HG02623 (cell line): ENCODE measurements around the gene HSD17B1.
A peak's percentile ranks its signal among the peaks of the same experiment; 100 is the strongest.
"Not testable (repeated sequence)": the region's sequence is repeated elsewhere in the genome, so short reads cannot be mapped to it uniquely, and the experiment has no call there.

Experiments used
- ATAC-seq: cut with Tn5 transposase; IDR thresholded peaks from one replicate; pipeline ENCODE4 v1.9.1; 2021; ENCODE audit warnings: moderate library complexity; ENCODE audit not compliant: unreplicated experiment

Gene HSD17B1

GRCh38 chr17:42522798-42523278, 29.9 kb upstream of the HSD17B1 start:
- no peak for ATAC-seq

GRCh38 chr17:42525221-42525620, 27.5 kb upstream of the HSD17B1 start:
- no peak for ATAC-seq

- no peak for ATAC-seq
Measured at GRCh38 chr17:42526031-42526444, 26.7 kb upstream of the HSD17B1 start.

GRCh38 chr17:42527932-42528331, 24.8 kb upstream of the HSD17B1 start:
- ATAC-seq = no peak

- ATAC-seq = no peak
Measured at GRCh38 chr17:42529061-42529460, 23.7 kb upstream of the HSD17B1 start.

- ATAC-seq = no peak
Measured at GRCh38 chr17:42530952-42531454, 21.7 kb upstream of the HSD17B1 start.

- ATAC-seq = no peak
Measured at GRCh38 chr17:42531455-42532354, 21.0 kb upstream of the HSD17B1 start.

GRCh38 chr17:42535155-42536047, 17.3 kb upstream of the HSD17B1 start:
- no peak for ATAC-seq

GRCh38 chr17:42536048-42536371, 16.7 kb upstream of the HSD17B1 start, which contains the start of gene NAGLU:
TSS of gene NAGLU (plus strand) at chr17:42536241. CDS start at chr17:42536273, 32 bp downstream.
- ATAC-seq = peak; percentile 84

- peak; percentile 49 for ATAC-seq
Measured at GRCh38 chr17:42536372-42537155, 16.2 kb upstream of the HSD17B1 start.

- no peak for ATAC-seq
Measured at GRCh38 chr17:42537156-42537805, 15.4 kb upstream of the HSD17B1 start.

GRCh38 chr17:42537826-42538451, 14.8 kb upstream of the HSD17B1 start:
- ATAC-seq = no peak

- ATAC-seq = no peak
Measured at GRCh38 chr17:42538482-42538881, 14.2 kb upstream of the HSD17B1 start.

GRCh38 chr17:42540558-42540957, 12.2 kb upstream of the HSD17B1 start:
- ATAC-seq = not testable (repeated sequence)

- ATAC-seq = no peak
Measured at GRCh38 chr17:42541041-42541833, 11.5 kb upstream of the HSD17B1 start.

GRCh38 chr17:42543190-42544079, 9.3 kb upstream of the HSD17B1 start:
- ATAC-seq = no peak

GRCh38 chr17:42544874-42545283, 7.8 kb upstream of the HSD17B1 start:
- ATAC-seq = no peak
